B cell (primary cell): ENCODE results near the gene WDFY4. TPM values are rescaled to one million over a fixed set of nuclear protein-coding genes. Genes with fewer than 3 reads are reported as not detected.

ENCODE experiments used
- ATAC-seq: fragments of 200-7000 bp; cut with Tn5 transposase; one replicate; pipeline ENCODE4 v1.10.0; 2021; ENCODE audit warnings: low read depth, mild to moderate bottlenecking, moderate number of reproducible peaks, moderate library complexity
- CTCF ChIA-PET: fragments of 350-600 bp; sonication (Branson Sonifier 250); formaldehyde crosslinking; loops from one replicate; lab custom pipeline; 2021; ENCODE audit warnings: antibody characterized with exemption, inconsistent platforms; lab: Charles Lee
- POLR2A ChIA-PET: fragments of 350-600 bp; sonication (Branson Sonifier 250); formaldehyde crosslinking; loops from one replicate; lab custom pipeline; 2021; ENCODE audit warnings: antibody characterized with exemption; lab: Charles Lee
- DNase-seq: peaks from one replicate; pipeline ENCODE4 v3.0.0; 2013
- H2AFZ ChIP-seq: 2 replicates; pipeline ENCODE4 v1.6.1; 2012; ENCODE audit warnings: mild to moderate bottlenecking, low read depth, low read length; ENCODE audit not compliant: insufficient read depth, poor library complexity, severe bottlenecking
- H3K27ac ChIP-seq, 2 donors: 1 replicate in 1 of 2; 2 replicates in 1 of 2; pipeline ENCODE4 v1.5.1; 2012 to 2013; ENCODE audit warnings: low read length in 2 of 2, mild to moderate bottlenecking in 2 of 2, moderate library complexity in 1 of 2
- H3K27me3 ChIP-seq, 4 experiments: fragments of 200-600 bp in 1 of 4; sonication (generic) in 1 of 4; replicated peaks in 1 of 4; 1 replicate in 2 of 4; 2 replicates in 2 of 4; pipeline versions ENCODE4 v1.6.1 to v1.7.0; 2013 to 2016; ENCODE audit warnings: low read length in 3 of 4, mild to moderate bottlenecking in 2 of 4, mixed read lengths in 1 of 4, moderate library complexity in 1 of 4; ENCODE audit not compliant: insufficient read depth in 4 of 4, control insufficient read depth in 3 of 4; ENCODE audit errors: control extremely low read depth in 1 of 4
- H3K36me3 ChIP-seq, 2 experiments: replicated peaks in 1 of 2; 1 replicate in 1 of 2; 2 replicates in 1 of 2; pipeline versions ENCODE4 v1.6.1 to v1.7.1; 2013; ENCODE audit warnings: low read length in 1 of 2; ENCODE audit not compliant: insufficient read depth in 2 of 2, control insufficient read depth in 1 of 2; ENCODE audit errors: control extremely low read depth in 1 of 2, extremely low read depth in 1 of 2
- H3K4me1 ChIP-seq, 2 donors: fragments of 200-600 bp in 1 of 2; sonication (generic) in 1 of 2; 1 replicate in 1 of 2; 2 replicates in 1 of 2; pipeline versions ENCODE4 v1.5.1 to v1.6.1; 2013 to 2017; ENCODE audit warnings: low read length in 2 of 2; ENCODE audit not compliant: control insufficient read depth in 2 of 2, insufficient read depth in 2 of 2
- H3K4me2 ChIP-seq: replicated peaks from 2 replicates; pipeline ENCODE3; 2012; ENCODE audit warnings: mild to moderate bottlenecking, low read depth, low read length; ENCODE audit not compliant: poor library complexity, severe bottlenecking
- H3K4me3 ChIP-seq, 5 experiments: fragments of 200-600 bp in 1 of 5; sonication (generic) in 1 of 5; 1 replicate in 3 of 5; 2 replicates in 2 of 5; pipeline versions ENCODE4 v1.5.1 to v1.7.0; 2011 to 2016; ENCODE audit warnings: low read length in 4 of 5, mild to moderate bottlenecking in 4 of 5, low read depth in 2 of 5, control low read depth in 1 of 5, moderate library complexity in 1 of 5; ENCODE audit not compliant: insufficient read depth in 1 of 5; ENCODE audit errors: control extremely low read depth in 1 of 5, extremely low read depth in 1 of 5
- H3K79me2 ChIP-seq: fragments of 200-600 bp; sonication (generic); one replicate; pipeline ENCODE4 v1.6.0; 2016; ENCODE audit warnings: low read length; ENCODE audit not compliant: control insufficient read depth, insufficient read depth
- H3K9ac ChIP-seq: fragments of 200-600 bp; sonication (generic); 2 replicates; pipeline ENCODE4 v1.6.1; 2017; ENCODE audit warnings: mild to moderate bottlenecking, low read length, moderate library complexity
- H3K9me3 ChIP-seq, 3 donors: one replicate each; pipeline versions ENCODE4 v1.6.1 to v1.7.1; 2013; ENCODE audit warnings: low read length in 2 of 3; ENCODE audit not compliant: control insufficient read depth in 2 of 3, insufficient read depth in 1 of 3; ENCODE audit errors: control extremely low read depth in 1 of 3
- H4K20me1 ChIP-seq: 2 replicates; pipeline ENCODE4 v1.6.0; 2012; ENCODE audit warnings: mild to moderate bottlenecking, low read length; ENCODE audit not compliant: insufficient read depth, control insufficient read depth, poor library complexity, severe bottlenecking
- H3K27ac Mint-ChIP-seq: one replicate; pipeline ENCODE4 v1.8.0; 2021; ENCODE audit warnings: mixed read lengths
- H3K27me3 Mint-ChIP-seq: one replicate; pipeline ENCODE4 v1.8.0; 2021; ENCODE audit warnings: mixed read lengths
- H3K4me1 Mint-ChIP-seq: one replicate; pipeline ENCODE4 v1.8.0; 2021; ENCODE audit warnings: mixed read lengths
- H3K4me3 Mint-ChIP-seq: one replicate; pipeline ENCODE4 v1.8.0; 2021; ENCODE audit warnings: mixed read lengths
- H3K9me3 Mint-ChIP-seq: one replicate; pipeline ENCODE4 v1.8.0; 2022; ENCODE audit warnings: mixed read lengths; ENCODE audit not compliant: insufficient read depth
- CTCF ChIP-seq: fragments of 200-600 bp; IDR thresholded peaks from one replicate; pipeline ENCODE4 v1.8.0; 2022; ENCODE audit warnings: antibody characterized with exemption, mild to moderate bottlenecking
- EZH2 ChIP-seq: IDR thresholded peaks from 2 replicates; pipeline ENCODE4 v1.6.1; 2012; ENCODE audit warnings: borderline replicate concordance, low read depth, mild to moderate bottlenecking, moderate library complexity, low read length; ENCODE audit not compliant: insufficient read depth, poor library complexity, severe bottlenecking
- whole genome bisulfite sequencing: methylation state at CpG from one replicate; pipeline ENCODE4 v1.1.5; 2013; ENCODE audit warnings: missing lambda C conversion rate; ENCODE audit not compliant: insufficient coverage; 5-methylcytosine and 5-hydroxymethylcytosine counted together
- intact Hi-C: fragments of 100-400 bp; cut with micrococcal nuclease; formaldehyde crosslinking; loops from one replicate; pipeline ENCODE4 v1.10.0; 2022
- polyA plus RNA-seq: library from polyadenylated mRNA; depleted of rRNA; stranded (reverse); fragments of >200 nt; gene quantifications from 2 replicates; pipeline ENCODE4 v1.2.3, GENCODE V29; 2012
- total RNA-seq, 2 donors: library from RNA; stranded (reverse); fragments of 120-200 nt in 1 of 2; gene quantifications; 1 replicate in 1 of 2; 2 replicates in 1 of 2; pipeline versions ENCODE4 v1.2.3 to v1.2.4, GENCODE V29; 2013 to 2022

The WDFY4 gene
- total and polyA plus RNA-seq, 2 donors (not counting 1 experiment from before 2014, with no cell fraction given): 262 to 560 TPM

DNA sequence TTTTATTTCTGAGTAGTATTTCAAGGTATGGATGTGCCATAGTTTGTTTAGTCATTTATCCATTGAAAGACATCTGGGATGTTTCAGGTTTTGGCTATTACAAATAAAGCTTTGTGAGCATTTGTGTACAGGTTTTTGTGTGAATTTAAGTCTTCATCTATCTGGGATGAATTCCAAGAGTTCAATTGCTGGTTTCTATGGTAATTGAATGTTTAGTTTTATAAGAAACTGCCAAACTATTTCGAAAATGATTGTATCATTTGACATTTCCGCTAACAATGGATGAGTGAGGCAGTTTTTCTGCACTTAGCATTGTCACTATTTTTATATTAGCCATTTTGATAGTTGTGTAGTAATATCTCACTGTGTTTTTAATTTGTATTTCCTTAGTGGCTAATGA is 99.4 kb downstream of the WDFY4 start:
- Histone ChIP-seq H2AFZ (no peak overlapping the region), H3K4me3 (no peak overlapping the region), H3K36me3 (peaks cover 11 to 77% of the 10 kb centered on the region in 2 experiments), H3K4me1 (no peaks in the 10 kb centered on the region), H3K27ac (peak overlapping the region in 1 of 2 donors; percentile 16), H3K9me3 (no peaks in the 10 kb centered on the region), H3K4me2 (no peak overlapping the region), H3K27me3 (no peaks in the 10 kb centered on the region), H4K20me1 (peaks cover 45% of the 10 kb centered on the region), H3K9ac (no peak overlapping the region), H3K79me2 (peaks cover 26% of the 10 kb centered on the region)
- no peak overlapping the region for H3K4me3 Mint-ChIP-seq
- ATAC-seq: no peak
- no CpG with 5 or more reads among the region's 2 CpGs for WGBS
- no peak for TF ChIP-seq EZH2
- TF ChIP-seq CTCF: no peak
- H3K4me1 Mint-ChIP-seq: no peaks in the 10 kb centered on the region
- no peaks in the 10 kb centered on the region for H3K27me3 Mint-ChIP-seq
- H3K9me3 Mint-ChIP-seq: no peaks in the 10 kb centered on the region
- ChIA-PET CTCF (interaction anchor here (1.2 to 1.4 kb wide), 2 partner anchors 126 to 128 kb away, joined by 4 to 7 read pairs; no protein-coding TSS in a partner anchor), POLR2A (no interaction called here)
- no peak overlapping the region for H3K27ac Mint-ChIP-seq
- no peak for DNase-seq
- intact Hi-C loops: no loop called here

DNA sequence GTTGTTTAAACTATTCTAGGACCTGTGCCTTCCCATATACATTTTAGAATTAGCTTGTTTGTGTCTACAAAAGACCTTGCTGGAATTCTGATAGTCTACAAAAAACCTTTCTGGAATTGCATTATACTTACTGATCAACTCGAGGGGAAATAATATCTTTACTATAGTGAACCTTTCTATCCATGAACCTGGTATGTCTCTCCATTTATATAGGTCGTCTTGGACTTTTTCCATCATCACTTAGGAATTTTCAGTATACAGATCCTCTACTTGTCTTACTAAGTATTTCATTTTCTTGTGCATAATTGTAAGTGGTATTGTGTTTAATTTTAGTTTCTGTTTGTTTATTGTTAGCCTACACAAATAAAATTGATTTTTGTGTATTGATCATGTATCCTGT is 101.1 kb downstream of the WDFY4 start:
- no peaks in the 10 kb centered on the region for H3K9me3 ChIP-seq
- ChIA-PET CTCF (no interaction called here), POLR2A (no interaction called here)
- no peaks in the 10 kb centered on the region for H3K4me1 ChIP-seq
- ATAC-seq: no peak
- H3K27me3 Mint-ChIP-seq: no peaks in the 10 kb centered on the region
- H3K4me1 Mint-ChIP-seq: no peaks in the 10 kb centered on the region
- no peak overlapping the region for H2AFZ ChIP-seq
- no CpG with 5 or more reads among the region's 2 CpGs for WGBS
- H3K4me2 ChIP-seq: no peak overlapping the region
- H3K9ac ChIP-seq: no peak overlapping the region
- H3K27ac ChIP-seq: no peak overlapping the region
- intact Hi-C loops: no loop called here
- no peak for DNase-seq
- no peaks in the 10 kb centered on the region for H3K9me3 Mint-ChIP-seq
- no peak overlapping the region for H3K27ac Mint-ChIP-seq
- no peak overlapping the region for H3K4me3 ChIP-seq
- H3K4me3 Mint-ChIP-seq: no peak overlapping the region
- H4K20me1 ChIP-seq: peaks cover 48% of the 10 kb centered on the region
- H3K79me2 ChIP-seq: peaks cover 31% of the 10 kb centered on the region
- no peak for TF ChIP-seq EZH2
- TF ChIP-seq CTCF: no peak
- peaks cover 13 to 77% of the 10 kb centered on the region in 2 experiments for H3K36me3 ChIP-seq
- H3K27me3 ChIP-seq: no peaks in the 10 kb centered on the region
